HepG2 (cell line): ENCODE results near the gene FOSL2. TPM values are rescaled to one million over a fixed set of nuclear protein-coding genes. Genes with fewer than 3 reads are reported as not detected.
A peak's percentile ranks its signal among the peaks of the same experiment; 100 is the strongest.

Source experiments
- CBX2 ChIP-seq, 2 experiments: fragments of 200-600 bp in 1 of 2; sonication (generic); formaldehyde crosslinking in 1 of 2; IDR thresholded peaks; 2 replicates each; pipeline versions ENCODE4 v1.7.0 to v1.8.1; 2018 to 2022; ENCODE audit warnings: low read depth in 2 of 2, low read length in 1 of 2, mild to moderate bottlenecking in 1 of 2, missing genetic modification reagents in 1 of 2
- FOXA3 ChIP-seq: IDR thresholded peaks from 2 replicates; pipeline ENCODE4 v1.6.1; 2016; ENCODE audit warnings: missing genetic modification reagents, missing compliant biosample characterization
- GATAD2A ChIP-seq: IDR thresholded peaks from 2 replicates; pipeline ENCODE4 v1.6.1; 2016
- HMGA1 ChIP-seq: sonication (generic); formaldehyde crosslinking; conservative IDR thresholded peaks from 2 replicates; pipeline ENCODE4 v1.4.0; 2020; ENCODE audit warnings: missing genetic modification reagents
- HNF4G ChIP-seq, 2 experiments: sonication (generic) in 1 of 2; formaldehyde crosslinking in 1 of 2; IDR thresholded peaks; 2 replicates each; pipeline versions ENCODE4 v1.4.0 to v1.6.1; 2011 to 2020; ENCODE audit warnings: borderline replicate concordance in 2 of 2, low read depth in 2 of 2, mild to moderate bottlenecking in 2 of 2, low read length in 1 of 2, missing genetic modification reagents in 1 of 2, moderate library complexity in 1 of 2
- JUND ChIP-seq: sonication (generic); formaldehyde crosslinking; IDR thresholded peaks from 2 replicates; pipeline ENCODE4 v1.8.0; 2022; ENCODE audit warnings: mild to moderate bottlenecking, missing genetic modification reagents
- MBD4 ChIP-seq: IDR thresholded peaks from 2 replicates; pipeline ENCODE4 v1.6.1; 2012; ENCODE audit warnings: low read length, inconsistent platforms, borderline replicate concordance
- MBNL3 ChIP-seq: fragments of 250-450 bp; sonication (Bioruptor Pico); conservative IDR thresholded peaks from 2 replicates; pipeline ENCODE4 v1.8.0; 2022; ENCODE audit warnings: mild to moderate bottlenecking, inconsistent platforms
- RBFOX2 ChIP-seq: fragments of 200-400 bp; formaldehyde crosslinking; IDR thresholded peaks from 2 replicates; pipeline ENCODE4 v1.6.1; 2017; ENCODE audit warnings: low read depth, mild to moderate bottlenecking, low read length
- RBM22 ChIP-seq: fragments of 200-400 bp; formaldehyde crosslinking; optimal IDR thresholded peaks from 2 replicates; pipeline ENCODE3; 2017; ENCODE audit warnings: mild to moderate bottlenecking, low read length, moderate library complexity
- SIN3A ChIP-seq: IDR thresholded peaks from 2 replicates; pipeline ENCODE4 v1.6.1; 2011; ENCODE audit warnings: low read depth, mild to moderate bottlenecking, control low read depth, low read length, borderline replicate concordance
- SMAD9 ChIP-seq: sonication (generic); formaldehyde crosslinking; IDR thresholded peaks from 2 replicates; pipeline ENCODE4 v1.5.1; 2020; ENCODE audit warnings: mild to moderate bottlenecking, missing genetic modification reagents
- SRSF9 ChIP-seq: fragments of 200-400 bp; formaldehyde crosslinking; IDR thresholded peaks from 2 replicates; pipeline ENCODE4 v1.6.1; 2018; ENCODE audit warnings: borderline replicate concordance, mild to moderate bottlenecking, low read depth, low read length; ENCODE audit not compliant: insufficient read depth, poor library complexity, severe bottlenecking
- TGIF2 ChIP-seq: IDR thresholded peaks from 2 replicates; pipeline ENCODE4 v1.6.1; 2016; ENCODE audit warnings: control low read depth, missing compliant biosample characterization
- ZNF34 ChIP-seq: sonication (generic); formaldehyde crosslinking; IDR thresholded peaks from 2 replicates; pipeline ENCODE4 v1.4.0; 2020; ENCODE audit warnings: mild to moderate bottlenecking, missing genetic modification reagents, borderline replicate concordance
- polyA plus RNA-seq, 8 experiments: library from polyadenylated mRNA; depleted of rRNA in 3 of 8; stranded (reverse) in 7 of 8; unstranded in 1 of 8; fragments of >200 nt; fragmentation: Illumina TruSeq in 4 of 8; extraction: Trizol in 4 of 8; gene quantifications; 2 replicates each; pipeline versions ENCODE4 v1.2.1 to v1.2.3, GENCODE V29; 2011 to 2016; ENCODE audit warnings: low read depth in 4 of 8, missing spikeins in 1 of 8, mixed read lengths in 1 of 8; ENCODE audit not compliant: insufficient read depth in 1 of 8
- total RNA-seq, 5 experiments: library from RNA; depleted of rRNA; stranded (reverse); fragments of >200 nt; fragmentation: Illumina TruSeq; extraction: Trizol; gene quantifications; 2 replicates each; pipeline ENCODE4 v1.2.3, GENCODE V29; 2016; ENCODE audit warnings: low read depth in 1 of 5
- TF ChIP-seq, protein P1 (sequence below): sonication (generic); formaldehyde crosslinking; IDR thresholded peaks from 2 replicates; pipeline ENCODE4 v1.4.0; 2020; ENCODE audit warnings: mild to moderate bottlenecking, missing genetic modification reagents
- TF ChIP-seq, protein P2 (sequence below): sonication (generic); formaldehyde crosslinking; IDR thresholded peaks from 2 replicates; pipeline ENCODE4 v1.4.0; 2020; ENCODE audit warnings: missing genetic modification reagents, mild to moderate bottlenecking, borderline replicate concordance
- TF ChIP-seq, protein P3 (sequence below): sonication (generic); formaldehyde crosslinking; IDR thresholded peaks from 2 replicates; pipeline ENCODE4 v1.8.1; 2022; ENCODE audit warnings: low read depth, mild to moderate bottlenecking, missing genetic modification reagents
- TF ChIP-seq, protein P4 (sequence below): sonication (generic); formaldehyde crosslinking; IDR thresholded peaks from 2 replicates; pipeline ENCODE4 v1.5.1; 2020; ENCODE audit warnings: mild to moderate bottlenecking, missing genetic modification reagents, moderate library complexity

The FOSL2 gene
- total and polyA plus RNA-seq, 2 of the 13 experiments (the other 11 are each of a cell fraction or from before 2014, with no cell fraction given) = 3.4 to 18.1 TPM

DNA sequence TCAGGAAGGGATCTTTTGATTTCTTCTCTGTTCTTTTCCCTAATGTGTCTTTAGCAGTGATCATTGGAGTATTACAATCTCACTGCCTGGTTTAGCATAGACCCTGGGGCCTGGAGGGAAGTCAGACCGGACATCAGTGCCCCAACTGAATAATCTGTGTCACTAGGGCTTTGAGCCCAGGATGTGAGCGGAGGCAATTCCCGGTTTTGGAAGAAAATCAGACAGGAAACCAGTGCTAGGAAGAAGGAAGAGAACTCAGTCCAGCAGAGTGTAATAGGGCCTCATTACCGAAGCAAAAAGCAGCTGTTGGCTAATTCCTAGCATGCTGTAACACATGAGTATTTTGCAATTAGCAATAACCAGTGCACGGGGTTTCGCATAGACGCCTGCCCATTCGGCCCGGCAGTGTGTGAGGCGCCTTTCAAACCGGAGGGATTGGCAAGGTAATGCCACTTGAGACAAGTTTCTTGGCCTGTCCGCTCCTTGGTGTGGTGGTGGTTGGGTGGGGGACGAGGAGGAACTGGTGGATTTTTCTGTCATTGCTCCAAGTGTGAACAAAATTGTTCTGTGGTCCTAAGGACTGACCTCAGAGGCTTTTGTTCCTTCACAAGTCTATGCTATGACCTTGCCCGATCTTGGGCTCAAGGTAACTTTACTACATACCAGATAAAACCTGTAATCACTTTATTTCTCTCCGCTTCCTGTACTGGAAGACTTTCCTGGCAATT is 2.8 kb downstream of the FOSL2 start (continued):
- TF ChIP-seq CBX2 (IDR thresholded peaks at IDR 0.05; ENCODE audit: low read depth, low read length) (no peak), CBX2 (CRISPR knock-in tag; IDR thresholded peaks at IDR 0.05; ENCODE audit: low read depth) (no peak), SIN3A (0 out of 2 replicates have a peak, but pooled peaks have one; percentile 25), HNF4G (IDR thresholded peaks at IDR 0.05; ENCODE audit: borderline replicate concordance, low read depth, low read length) (no peak), HNF4G (CRISPR knock-in tag; IDR thresholded peaks at IDR 0.05; ENCODE audit: borderline replicate concordance, low read depth) (no peak), FOXA3 (CRISPR knock-in tag) (no peak; the same call in none of the 2 replicates), ZNF34 (no peak), HMGA1 (no peak), GATAD2A (CRISPR knock-in tag) (peak; percentile 42; the same call in 1 of the 2 replicates), JUND (CRISPR knock-in tag) (no peak), SMAD9 (no peak), MBD4 (no peak), MBNL3 (CRISPR knock-in tag) (no peak), TGIF2 (CRISPR knock-in tag) (peak; percentile 44; the same call in 1 of the 2 replicates), RBM22 (no peak), SRSF9 (no peak), RBFOX2 (peak; percentile 43; the same call in 1 of the 2 replicates)
- TF ChIP-seq, protein P1, sequence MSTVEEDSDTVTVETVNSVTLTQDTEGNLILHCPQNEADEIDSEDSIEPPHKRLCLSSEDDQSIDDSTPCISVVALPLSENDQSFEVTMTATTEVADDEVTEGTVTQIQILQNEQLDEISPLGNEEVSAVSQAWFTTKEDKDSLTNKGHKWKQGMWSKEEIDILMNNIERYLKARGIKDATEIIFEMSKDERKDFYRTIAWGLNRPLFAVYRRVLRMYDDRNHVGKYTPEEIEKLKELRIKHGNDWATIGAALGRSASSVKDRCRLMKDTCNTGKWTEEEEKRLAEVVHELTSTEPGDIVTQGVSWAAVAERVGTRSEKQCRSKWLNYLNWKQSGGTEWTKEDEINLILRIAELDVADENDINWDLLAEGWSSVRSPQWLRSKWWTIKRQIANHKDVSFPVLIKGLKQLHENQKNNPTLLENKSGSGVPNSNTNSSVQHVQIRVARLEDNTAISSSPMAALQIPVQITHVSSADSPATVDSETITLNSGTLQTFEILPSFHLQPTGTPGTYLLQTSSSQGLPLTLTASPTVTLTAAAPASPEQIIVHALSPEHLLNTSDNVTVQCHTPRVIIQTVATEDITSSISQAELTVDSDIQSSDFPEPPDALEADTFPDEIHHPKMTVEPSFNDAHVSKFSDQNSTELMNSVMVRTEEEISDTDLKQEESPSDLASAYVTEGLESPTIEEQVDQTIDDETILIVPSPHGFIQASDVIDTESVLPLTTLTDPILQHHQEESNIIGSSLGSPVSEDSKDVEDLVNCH (CRISPR knock-in tag) = no peak
- TF ChIP-seq, protein P2, sequence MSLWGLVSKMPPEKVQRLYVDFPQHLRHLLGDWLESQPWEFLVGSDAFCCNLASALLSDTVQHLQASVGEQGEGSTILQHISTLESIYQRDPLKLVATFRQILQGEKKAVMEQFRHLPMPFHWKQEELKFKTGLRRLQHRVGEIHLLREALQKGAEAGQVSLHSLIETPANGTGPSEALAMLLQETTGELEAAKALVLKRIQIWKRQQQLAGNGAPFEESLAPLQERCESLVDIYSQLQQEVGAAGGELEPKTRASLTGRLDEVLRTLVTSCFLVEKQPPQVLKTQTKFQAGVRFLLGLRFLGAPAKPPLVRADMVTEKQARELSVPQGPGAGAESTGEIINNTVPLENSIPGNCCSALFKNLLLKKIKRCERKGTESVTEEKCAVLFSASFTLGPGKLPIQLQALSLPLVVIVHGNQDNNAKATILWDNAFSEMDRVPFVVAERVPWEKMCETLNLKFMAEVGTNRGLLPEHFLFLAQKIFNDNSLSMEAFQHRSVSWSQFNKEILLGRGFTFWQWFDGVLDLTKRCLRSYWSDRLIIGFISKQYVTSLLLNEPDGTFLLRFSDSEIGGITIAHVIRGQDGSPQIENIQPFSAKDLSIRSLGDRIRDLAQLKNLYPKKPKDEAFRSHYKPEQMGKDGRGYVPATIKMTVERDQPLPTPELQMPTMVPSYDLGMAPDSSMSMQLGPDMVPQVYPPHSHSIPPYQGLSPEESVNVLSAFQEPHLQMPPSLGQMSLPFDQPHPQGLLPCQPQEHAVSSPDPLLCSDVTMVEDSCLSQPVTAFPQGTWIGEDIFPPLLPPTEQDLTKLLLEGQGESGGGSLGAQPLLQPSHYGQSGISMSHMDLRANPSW (CRISPR knock-in tag) = no peak; the same call in 1 of the 2 replicates
- TF ChIP-seq, protein P3, sequence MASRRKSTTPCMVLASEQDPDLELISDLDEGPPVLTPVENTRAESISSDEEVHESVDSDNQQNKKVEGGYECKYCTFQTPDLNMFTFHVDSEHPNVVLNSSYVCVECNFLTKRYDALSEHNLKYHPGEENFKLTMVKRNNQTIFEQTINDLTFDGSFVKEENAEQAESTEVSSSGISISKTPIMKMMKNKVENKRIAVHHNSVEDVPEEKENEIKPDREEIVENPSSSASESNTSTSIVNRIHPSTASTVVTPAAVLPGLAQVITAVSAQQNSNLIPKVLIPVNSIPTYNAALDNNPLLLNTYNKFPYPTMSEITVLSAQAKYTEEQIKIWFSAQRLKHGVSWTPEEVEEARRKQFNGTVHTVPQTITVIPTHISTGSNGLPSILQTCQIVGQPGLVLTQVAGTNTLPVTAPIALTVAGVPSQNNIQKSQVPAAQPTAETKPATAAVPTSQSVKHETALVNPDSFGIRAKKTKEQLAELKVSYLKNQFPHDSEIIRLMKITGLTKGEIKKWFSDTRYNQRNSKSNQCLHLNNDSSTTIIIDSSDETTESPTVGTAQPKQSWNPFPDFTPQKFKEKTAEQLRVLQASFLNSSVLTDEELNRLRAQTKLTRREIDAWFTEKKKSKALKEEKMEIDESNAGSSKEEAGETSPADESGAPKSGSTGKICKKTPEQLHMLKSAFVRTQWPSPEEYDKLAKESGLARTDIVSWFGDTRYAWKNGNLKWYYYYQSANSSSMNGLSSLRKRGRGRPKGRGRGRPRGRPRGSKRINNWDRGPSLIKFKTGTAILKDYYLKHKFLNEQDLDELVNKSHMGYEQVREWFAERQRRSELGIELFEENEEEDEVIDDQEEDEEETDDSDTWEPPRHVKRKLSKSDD (CRISPR knock-in tag) = no peak
- TF ChIP-seq, protein P4, sequence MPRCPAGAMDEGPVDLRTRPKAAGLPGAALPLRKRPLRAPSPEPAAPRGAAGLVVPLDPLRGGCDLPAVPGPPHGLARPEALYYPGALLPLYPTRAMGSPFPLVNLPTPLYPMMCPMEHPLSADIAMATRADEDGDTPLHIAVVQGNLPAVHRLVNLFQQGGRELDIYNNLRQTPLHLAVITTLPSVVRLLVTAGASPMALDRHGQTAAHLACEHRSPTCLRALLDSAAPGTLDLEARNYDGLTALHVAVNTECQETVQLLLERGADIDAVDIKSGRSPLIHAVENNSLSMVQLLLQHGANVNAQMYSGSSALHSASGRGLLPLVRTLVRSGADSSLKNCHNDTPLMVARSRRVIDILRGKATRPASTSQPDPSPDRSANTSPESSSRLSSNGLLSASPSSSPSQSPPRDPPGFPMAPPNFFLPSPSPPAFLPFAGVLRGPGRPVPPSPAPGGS = no peak
